AG10803 (cell line): Measurements from ENCODE around the gene CD302.

Experiments
- DNase-seq: peaks from one replicate; pipeline ENCODE4 v3.0.0; 2010; ENCODE audit warnings: low read depth
- H3K4me3 ChIP-seq: 2 replicates; pipeline ENCODE4 v1.5.1; 2011; ENCODE audit warnings: mild to moderate bottlenecking, low read length, control low read depth
- CTCF ChIP-seq: conservative IDR thresholded peaks from 2 replicates; pipeline ENCODE4 v1.5.1; 2011; ENCODE audit warnings: mild to moderate bottlenecking, low read length, control low read depth, inconsistent platforms

Gene CD302

GRCh38 chr2:159776321-159776720 lies 21.7 kb downstream of the CD302 start:
- no peak overlapping the region for H3K4me3 ChIP-seq
- TF ChIP-seq CTCF: peak; percentile 34
- DNase-seq: no peak

GRCh38 chr2:159775021-159775420 lies 23.0 kb downstream of the CD302 start:
- TF ChIP-seq CTCF: no peak
- DNase-seq: no peak
- no peak overlapping the region for H3K4me3 ChIP-seq

- DNase-seq: no peak
- TF ChIP-seq CTCF: no peak
- H3K4me3 ChIP-seq: no peak overlapping the region
Measured at GRCh38 chr2:159774370-159774990, 23.5 kb downstream of the CD302 start.

GRCh38 chr2:159773886-159774285 lies 24.1 kb downstream of the CD302 start:
- DNase-seq: no peak
- no peak for TF ChIP-seq CTCF
- no peak overlapping the region for H3K4me3 ChIP-seq

- no peak for TF ChIP-seq CTCF
- no peak for DNase-seq
- H3K4me3 ChIP-seq: no peak overlapping the region
Measured at GRCh38 chr2:159773426-159773825, 24.6 kb downstream of the CD302 start.

- no peak for TF ChIP-seq CTCF
- DNase-seq: no peak
- no peak overlapping the region for H3K4me3 ChIP-seq
Measured at GRCh38 chr2:159769147-159769546, 28.9 kb downstream of the CD302 start.

- H3K4me3 ChIP-seq: no peak overlapping the region
- TF ChIP-seq CTCF: no peak
- no peak for DNase-seq
Measured at GRCh38 chr2:159762075-159762474, 35.9 kb downstream of the CD302 start.
